PC-9 (cell line): ENCODE data around the gene PCDHGA9. TPM values are rescaled to one million over a fixed set of nuclear protein-coding genes. Genes with fewer than 3 reads are reported as not detected.

Experiments used
- BruUV-seq: library from RNA; stranded (reverse); fragments of 400-500 nt; replicated peaks from 2 replicates; lab custom pipeline; 2021; lab: Mats Ljungman, UMichigan
- CTCF ChIA-PET: fragments of 300-600 bp; sonication (Branson Sonifier 250); formaldehyde crosslinking; loops from one replicate; lab custom pipeline; 2022; ENCODE audit warnings: antibody characterized with exemption; lab: Charles Lee
- POLR2A ChIA-PET: fragments of 300-600 bp; sonication (Branson Sonifier 250); formaldehyde crosslinking; loops from one replicate; lab custom pipeline; 2022; ENCODE audit warnings: antibody characterized with exemption; ENCODE audit not compliant: unreplicated experiment; lab: Charles Lee
- DNase-seq, 2 experiments: peaks; one replicate each; pipeline versions ENCODE4 v3.0.0 to v3.0.0-alpha.2; 2015 to 2022; ENCODE audit warnings: mixed read lengths in 1 of 2
- H2AFZ ChIP-seq: fragments of 200-600 bp; sonication (generic); 2 replicates; pipeline ENCODE4 v1.8.1; 2017; ENCODE audit warnings: antibody characterized with exemption
- H3F3A ChIP-seq: fragments of 200-600 bp; sonication (generic); 2 replicates; pipeline ENCODE4 v1.8.1; 2017; ENCODE audit warnings: antibody characterized with exemption, mild to moderate bottlenecking, low read depth; ENCODE audit not compliant: insufficient read depth
- H3K27ac ChIP-seq: fragments of 200-600 bp; sonication (generic); 2 replicates; pipeline ENCODE4 v1.6.1; 2016; ENCODE audit warnings: mixed run types
- H3K27me3 ChIP-seq: fragments of 200-600 bp; sonication (generic); 2 replicates; pipeline ENCODE4 v1.6.1; 2016; ENCODE audit warnings: low read depth, mixed run types; ENCODE audit not compliant: insufficient read depth
- H3K36me3 ChIP-seq: fragments of 200-600 bp; sonication (generic); 2 replicates; pipeline ENCODE4 v1.6.1; 2016; ENCODE audit warnings: low read depth, mixed run types
- H3K4me1 ChIP-seq: fragments of 200-600 bp; sonication (generic); replicated peaks from 2 replicates; pipeline ENCODE4 v1.6.1; 2016; ENCODE audit warnings: mixed run types; ENCODE audit not compliant: insufficient read depth
- H3K4me2 ChIP-seq: fragments of 200-600 bp; sonication (generic); 2 replicates; pipeline ENCODE4 v1.6.1; 2017; ENCODE audit warnings: mixed run types
- H3K4me3 ChIP-seq: fragments of 200-600 bp; sonication (generic); 2 replicates; pipeline ENCODE4 v1.6.1; 2016; ENCODE audit warnings: mixed run types
- H3K79me2 ChIP-seq: fragments of 200-600 bp; sonication (generic); 2 replicates; pipeline ENCODE4 v1.6.1; 2017; ENCODE audit warnings: low read depth, mixed run types
- H3K9me2 ChIP-seq: fragments of 200-600 bp; sonication (generic); 2 replicates; pipeline ENCODE4 v1.8.1; 2017; ENCODE audit warnings: mild to moderate bottlenecking; ENCODE audit not compliant: insufficient read depth
- H3K9me3 ChIP-seq: fragments of 200-600 bp; sonication (generic); 2 replicates; pipeline ENCODE4 v1.8.1; 2016; ENCODE audit warnings: low read depth; ENCODE audit not compliant: insufficient read depth
- H4K20me1 ChIP-seq: fragments of 200-600 bp; sonication (generic); 2 replicates; pipeline ENCODE4 v1.8.1; 2017; ENCODE audit not compliant: insufficient read depth
- EZH2 ChIP-seq: fragments of 200-600 bp; sonication (generic); IDR thresholded peaks from 2 replicates; pipeline ENCODE4 v1.8.0; 2017; ENCODE audit warnings: antibody characterized with exemption, low read depth
- intact Hi-C: fragments of 100-400 bp; cut with micrococcal nuclease; formaldehyde crosslinking; loops from one replicate; pipeline ENCODE4 v1.10.0; 2022; ENCODE audit not compliant: unreplicated experiment
- total RNA-seq: library from RNA; stranded (reverse); gene quantifications from 2 replicates; pipeline ENCODE4 v1.2.3, GENCODE V29; 2021
- TF ChIP-seq, protein P1 (sequence below): fragments of 200-600 bp; sonication (generic); conservative IDR thresholded peaks from 2 replicates; pipeline ENCODE4 v1.6.1; 2017; ENCODE audit warnings: mixed run types, antibody characterized with exemption, mild to moderate bottlenecking, moderate library complexity

The PCDHGA9 gene
- total RNA-seq, 1 experiment from 2014 or later: not detected

GRCh38 chr5:141382469-141383294, 19.9 kb upstream of the PCDHGA9 start, which contains the start of gene PCDHGA7:
TSS of gene PCDHGA7 (plus strand) at chr5:141382742. CDS start at chr5:141382900, 158 bp downstream.
- Histone ChIP-seq H2AFZ (no peak within 1 kb of the TSS), H3K36me3 (no peaks in the 10 kb centered on the region), H3K9me2 (no peaks in the 10 kb centered on the region), H3K27me3 (peaks cover 49% of the 10 kb centered on the region), H3K4me1 (no peaks in the 10 kb centered on the region), H3K27ac (no peak within 1 kb of the TSS), H3F3A (no peaks in the 10 kb centered on the region), H3K9me3 (no peaks in the 10 kb centered on the region), H3K79me2 (no peaks in the 10 kb centered on the region), H4K20me1 (no peaks in the 10 kb centered on the region), H3K4me2 (no peak within 1 kb of the TSS), H3K4me3 (no peak within 1 kb of the TSS)
- BruUV-seq: no TSS peak
- TF ChIP-seq, protein P1, sequence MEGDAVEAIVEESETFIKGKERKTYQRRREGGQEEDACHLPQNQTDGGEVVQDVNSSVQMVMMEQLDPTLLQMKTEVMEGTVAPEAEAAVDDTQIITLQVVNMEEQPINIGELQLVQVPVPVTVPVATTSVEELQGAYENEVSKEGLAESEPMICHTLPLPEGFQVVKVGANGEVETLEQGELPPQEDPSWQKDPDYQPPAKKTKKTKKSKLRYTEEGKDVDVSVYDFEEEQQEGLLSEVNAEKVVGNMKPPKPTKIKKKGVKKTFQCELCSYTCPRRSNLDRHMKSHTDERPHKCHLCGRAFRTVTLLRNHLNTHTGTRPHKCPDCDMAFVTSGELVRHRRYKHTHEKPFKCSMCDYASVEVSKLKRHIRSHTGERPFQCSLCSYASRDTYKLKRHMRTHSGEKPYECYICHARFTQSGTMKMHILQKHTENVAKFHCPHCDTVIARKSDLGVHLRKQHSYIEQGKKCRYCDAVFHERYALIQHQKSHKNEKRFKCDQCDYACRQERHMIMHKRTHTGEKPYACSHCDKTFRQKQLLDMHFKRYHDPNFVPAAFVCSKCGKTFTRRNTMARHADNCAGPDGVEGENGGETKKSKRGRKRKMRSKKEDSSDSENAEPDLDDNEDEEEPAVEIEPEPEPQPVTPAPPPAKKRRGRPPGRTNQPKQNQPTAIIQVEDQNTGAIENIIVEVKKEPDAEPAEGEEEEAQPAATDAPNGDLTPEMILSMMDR: no peak
- TF ChIP-seq EZH2: no peak
- no peak for DNase-seq
- CTCF ChIA-PET: no interaction called here
- POLR2A ChIA-PET: no interaction called here
- intact Hi-C loops: no loop called here

GRCh38 chr5:141383345-141383744, 19.2 kb upstream of the PCDHGA9 start:
- no peaks in the 10 kb centered on the region for H3K36me3 ChIP-seq
- ChIA-PET CTCF (no interaction called here), POLR2A (interaction anchor here (0.6 kb wide), 1 partner anchor 135 kb away, joined by 3 read pairs; no protein-coding TSS in a partner anchor)
- H2AFZ ChIP-seq: no peak overlapping the region
- no peak overlapping the region for H3K4me3 ChIP-seq
- no peak for DNase-seq
- H3K27me3 ChIP-seq: peaks cover 51% of the 10 kb centered on the region
- BruUV-seq: no TSS peak
- no peaks in the 10 kb centered on the region for H3K79me2 ChIP-seq
- no peaks in the 10 kb centered on the region for H3F3A ChIP-seq
- no peak for TF ChIP-seq EZH2
- H3K4me1 ChIP-seq: no peaks in the 10 kb centered on the region
- H3K4me2 ChIP-seq: no peak overlapping the region
- no peaks in the 10 kb centered on the region for H3K9me2 ChIP-seq
- no peaks in the 10 kb centered on the region for H4K20me1 ChIP-seq
- H3K27ac ChIP-seq: no peak overlapping the region
- intact Hi-C loops: no loop called here
- no peaks in the 10 kb centered on the region for H3K9me3 ChIP-seq

GRCh38 chr5:141384471-141385267, 17.9 kb upstream of the PCDHGA9 start:
- CTCF ChIA-PET: no interaction called here
- H3K9me3 ChIP-seq: no peaks in the 10 kb centered on the region
- no peaks in the 10 kb centered on the region for H3K4me1 ChIP-seq
- no peak overlapping the region for H3K4me2 ChIP-seq
- no peak overlapping the region for H3K27ac ChIP-seq
- H3K79me2 ChIP-seq: no peaks in the 10 kb centered on the region
- H3K4me3 ChIP-seq: no peak overlapping the region
- no peaks in the 10 kb centered on the region for H3K36me3 ChIP-seq
- H3K9me2 ChIP-seq: no peaks in the 10 kb centered on the region
- no peak for DNase-seq
- intact Hi-C loops: no loop called here
- H3F3A ChIP-seq: no peaks in the 10 kb centered on the region
- no peaks in the 10 kb centered on the region for H4K20me1 ChIP-seq
- TF ChIP-seq, protein P1: no peak
- TF ChIP-seq EZH2: no peak
- peaks cover 54% of the 10 kb centered on the region for H3K27me3 ChIP-seq
- H2AFZ ChIP-seq: no peak overlapping the region; the same call in 1 of the 2 replicates
- no TSS peak for BruUV-seq
- POLR2A ChIA-PET: no interaction called here
